Motor neuron (in vitro differentiated cells): ENCODE data around the gene ASAP3. TPM values are rescaled to one million over a fixed set of nuclear protein-coding genes. Genes with fewer than 3 reads are reported as not detected.

ENCODE experiments used
- ATAC-seq, 8 experiments: fragments of 200-7000 bp; cut with Tn5 transposase; replicated peaks in 6 of 8; 2 replicates each; pipeline ENCODE4 v1.8.0; 2021; ENCODE audit warnings: mild to moderate bottlenecking in 8 of 8, moderate library complexity in 8 of 8
- H3K27ac ChIP-seq, 2 donors: fragments of 250-450 bp; sonication (Bioruptor Pico); 2 replicates each; pipeline ENCODE4 v1.9.0; 2021; ENCODE audit warnings: antibody characterized with exemption in 2 of 2, mild to moderate bottlenecking in 2 of 2, moderate library complexity in 1 of 2
- H3K4me1 ChIP-seq, 2 donors: fragments of 250-450 bp; sonication (Bioruptor Pico); replicated peaks in 1 of 2; 2 replicates each; pipeline ENCODE4 v1.6.1; 2021; ENCODE audit warnings: antibody characterized with exemption in 2 of 2, mild to moderate bottlenecking in 2 of 2, moderate library complexity in 1 of 2
- H3K4me3 ChIP-seq, 5 donors: fragments of 250-450 bp; sonication (Bioruptor Pico); 2 replicates each; pipeline ENCODE4 v1.9.0; 2021; ENCODE audit warnings: antibody characterized with exemption in 5 of 5, mild to moderate bottlenecking in 5 of 5, moderate library complexity in 4 of 5
- WGBS, 10 experiments: fragments of 450-650 bp; shearing (Covaris generic); methylation state at CpG; one replicate each; pipeline ENCODE4 v1.0.0; 2022; 5-methylcytosine and 5-hydroxymethylcytosine counted together
- in situ Hi-C, 9 experiments: fragments of 400-800 bp; cut with MboI; loops; one replicate each; pipeline ENCODE4 v1.15.0; 2021; ENCODE audit warnings: low sequenced_read_pairs in 9 of 9, low pct_unique_long_range_greater_than_20kb in 2 of 9; ENCODE audit not compliant: unreplicated experiment in 9 of 9
- total RNA-seq, 8 experiments: library from RNA; unstranded; fragments of 300-600 nt; gene quantifications; 2 replicates each; pipeline versions ENCODE4 v1.2.3 to v1.2.4, GENCODE V29; 2022

ASAP3 gene
- total RNA-seq, 8 experiments from 2014 or later = 29.0 to 96.6 (median 39.1) TPM

DNA sequence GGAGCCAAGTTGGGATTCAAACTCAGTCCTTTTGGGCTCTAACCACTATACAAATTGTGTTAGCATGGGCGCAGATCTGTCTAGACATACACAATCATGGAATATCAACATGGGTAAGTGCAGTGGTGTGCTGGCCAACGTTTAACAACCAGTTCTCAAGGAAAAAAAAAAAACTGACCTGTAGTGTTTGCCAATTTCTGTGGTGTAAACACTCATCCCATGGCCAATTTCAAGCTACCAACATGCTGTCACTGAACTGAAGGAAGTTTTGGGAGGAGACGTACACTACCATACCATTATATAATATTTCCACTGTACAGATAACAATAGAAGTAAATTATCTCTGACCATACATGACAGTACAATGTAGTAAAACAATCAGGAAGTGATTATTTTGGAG is 62.6 kb downstream of the ASAP3 start:
- 14 to 100% (median 60%) methylated on average over 1 to 3 of the region's 3 CpGs; no CpG with 5 or more reads in 1 of the 10 experiments for WGBS, 10 experiments
- peaks cover 15 to 22% of the 10 kb centered on the region in 2 donors for H3K4me1 ChIP-seq
- H3K4me3 ChIP-seq = no peak overlapping the region
- in situ Hi-C loops = no loop called here
- H3K27ac ChIP-seq = no peak overlapping the region
- no peak for ATAC-seq

DNA sequence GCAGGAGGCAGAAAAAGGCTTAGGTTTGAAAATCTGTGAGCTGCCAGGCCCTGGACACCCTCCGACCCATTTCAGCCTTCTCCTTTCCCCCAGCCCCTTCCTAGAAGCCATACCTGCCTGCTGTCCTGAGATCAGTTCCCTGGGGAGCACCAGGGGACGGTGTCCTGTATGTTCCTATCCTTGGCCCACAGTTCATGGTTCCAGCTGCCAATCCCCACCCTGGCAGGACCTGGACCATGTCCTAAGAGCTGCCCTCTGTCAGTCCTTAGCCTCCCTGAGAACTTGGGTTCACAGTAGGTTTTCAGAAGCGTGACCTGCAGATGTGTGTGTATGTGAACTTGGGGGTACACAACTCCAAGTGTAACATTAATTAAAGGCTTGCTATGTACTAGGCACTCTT is 63.2 kb downstream of the ASAP3 start:
- Histone ChIP-seq H3K4me3 (no peak overlapping the region), H3K4me1 (peaks cover 15 to 22% of the 10 kb centered on the region in 2 donors), H3K27ac (no peak overlapping the region)
- ATAC-seq = no peak
- in situ Hi-C loops = no loop called here
- WGBS, 10 experiments = 83 to 100% (median 100%) methylated on average over 1 to 3 of the region's 3 CpGs; no CpG with 5 or more reads in 4 of the 10 experiments

GRCh38 chr1:23419180-23419579 is 64.8 kb downstream of the ASAP3 start:
- Histone ChIP-seq H3K27ac (no peak overlapping the region), H3K4me3 (no peak overlapping the region), H3K4me1 (peaks cover 8 to 14% of the 10 kb centered on the region in 2 donors)
- in situ Hi-C loops = no loop called here
- 36 to 47% (median 40%) methylated on average over 2 to 6 of the region's 6 CpGs; no CpG with 5 or more reads in 7 of the 10 experiments for WGBS, 10 experiments
- ATAC-seq = no peak

DNA sequence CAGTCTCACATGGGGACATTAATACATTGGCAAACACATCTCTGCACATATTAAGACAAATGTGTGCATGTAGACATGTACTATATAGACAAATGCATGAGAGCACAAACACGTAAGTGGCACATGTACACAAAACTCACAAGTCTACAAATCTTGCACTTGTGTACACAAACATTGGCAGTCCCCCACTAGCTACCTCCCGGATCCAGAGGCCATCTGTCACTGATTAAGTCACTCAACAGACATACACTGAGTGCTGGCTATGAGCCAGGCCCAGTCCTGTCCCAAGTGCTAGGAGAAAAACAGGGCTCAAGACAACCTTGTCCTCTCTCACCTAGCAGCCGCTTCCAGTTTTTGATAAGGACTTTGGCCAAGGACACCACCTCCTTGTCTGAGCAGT is 66.4 kb downstream of the ASAP3 start:
- in situ Hi-C loops = no loop called here
- WGBS, 10 experiments = 17 to 100% (median 87%) methylated on average over 1 to 3 of the region's 3 CpGs; no CpG with 5 or more reads in 5 of the 10 experiments
- peaks cover 0 to 7% of the 10 kb centered on the region in 2 donors for H3K4me1 ChIP-seq
- H3K27ac ChIP-seq = no peak overlapping the region
- no peak overlapping the region for H3K4me3 ChIP-seq
- peak in 5 of 8 experiments; percentile 41 to 57 (median 49) for ATAC-seq

- in situ Hi-C loops = no loop called here
- Histone ChIP-seq H3K27ac (no peak overlapping the region), H3K4me3 (no peak overlapping the region), H3K4me1 (peaks cover 2 to 8% of the 10 kb centered on the region in 2 donors)
- 0 to 100% (median 68%) methylated on average over 1 to 4 of the region's 4 CpGs; no CpG with 5 or more reads in 1 of the 10 experiments for WGBS, 10 experiments
- no peak for ATAC-seq
Observed at GRCh38 chr1:23416964-23417363, 67.0 kb downstream of the ASAP3 start.

GRCh38 chr1:23408797-23409290 is 75.1 kb downstream of the ASAP3 start:
- in situ Hi-C loops = no loop called here
- Histone ChIP-seq H3K4me3 (no peak overlapping the region), H3K4me1 (peaks cover 12% of the 10 kb centered on the region in 2 donors), H3K27ac (no peak overlapping the region)
- WGBS, 10 experiments = 81 to 100% (median 87%) methylated on average over 2 to 7 of the region's 7 CpGs; no CpG with 5 or more reads in 2 of the 10 experiments
- no peak for ATAC-seq

DNA sequence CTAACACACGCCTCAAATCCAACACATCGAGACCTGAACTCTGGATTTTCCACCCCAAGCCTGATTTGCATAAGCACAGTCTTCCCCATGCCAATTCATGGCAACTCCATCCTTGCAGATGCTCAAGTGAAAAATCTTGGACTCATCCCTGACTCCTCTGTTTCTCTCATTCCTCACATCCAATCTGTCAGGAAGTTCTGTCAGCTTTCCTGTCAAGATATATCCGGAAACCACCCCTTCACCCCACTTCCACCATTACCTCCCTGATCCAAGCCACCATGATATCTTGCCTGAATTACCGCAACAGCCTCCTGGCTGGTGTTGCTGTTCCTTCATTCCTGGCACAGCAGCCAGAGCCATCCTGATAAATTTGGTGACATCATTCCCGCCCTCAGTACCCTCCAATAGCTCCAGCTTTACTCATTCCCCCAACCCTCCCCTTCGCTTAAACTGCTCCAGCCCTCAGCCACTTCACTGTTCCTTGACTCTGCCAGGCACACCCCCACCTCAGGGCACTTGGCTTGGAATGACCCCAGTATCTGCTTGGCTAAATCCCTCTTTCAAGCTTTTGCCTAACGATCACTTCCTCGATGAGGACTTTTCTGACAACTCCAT is 76.9 kb downstream of the ASAP3 start:
- no peak for ATAC-seq
- in situ Hi-C loops = no loop called here
- H3K27ac ChIP-seq = no peak overlapping the region

DNA sequence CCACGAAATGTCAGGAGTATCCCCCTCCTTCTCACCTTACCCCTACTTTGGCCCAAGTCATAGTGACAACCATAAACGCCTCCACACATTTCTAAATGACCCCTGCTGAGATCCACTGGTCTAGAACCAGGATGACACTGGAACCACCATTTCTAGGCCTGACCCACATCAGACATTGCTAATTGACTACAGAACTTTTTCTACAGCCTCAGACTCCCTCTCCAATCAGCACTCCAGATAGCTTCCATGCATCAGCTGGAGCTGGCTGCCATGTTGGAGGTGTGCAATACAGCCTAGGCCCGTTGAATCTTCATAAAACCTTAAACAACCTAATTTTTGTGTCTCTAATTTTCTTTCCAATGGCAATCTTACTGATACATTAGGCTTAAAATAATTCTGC is 78.0 kb downstream of the ASAP3 start:
- 0 to 100% (median 83%) methylated on average over 1 to 3 of the region's 3 CpGs; no CpG with 5 or more reads in 2 of the 10 experiments for WGBS, 10 experiments
- no peak overlapping the region for H3K27ac ChIP-seq
- no peak for ATAC-seq
- H3K4me3 ChIP-seq = no peak overlapping the region
- peaks cover 7 to 20% of the 10 kb centered on the region in 2 donors for H3K4me1 ChIP-seq
- in situ Hi-C loops = no loop called here

More for the DNA sequence above, 76.9 kb downstream of the ASAP3 start:
- H3K4me1 ChIP-seq = peaks cover 18 to 25% of the 10 kb centered on the region in 2 donors
- no peak overlapping the region for H3K4me3 ChIP-seq
- 70 to 100% (median 84%) methylated on average over 1 to 8 of the region's 8 CpGs; no CpG with 5 or more reads in 1 of the 10 experiments for WGBS, 10 experiments

DNA sequence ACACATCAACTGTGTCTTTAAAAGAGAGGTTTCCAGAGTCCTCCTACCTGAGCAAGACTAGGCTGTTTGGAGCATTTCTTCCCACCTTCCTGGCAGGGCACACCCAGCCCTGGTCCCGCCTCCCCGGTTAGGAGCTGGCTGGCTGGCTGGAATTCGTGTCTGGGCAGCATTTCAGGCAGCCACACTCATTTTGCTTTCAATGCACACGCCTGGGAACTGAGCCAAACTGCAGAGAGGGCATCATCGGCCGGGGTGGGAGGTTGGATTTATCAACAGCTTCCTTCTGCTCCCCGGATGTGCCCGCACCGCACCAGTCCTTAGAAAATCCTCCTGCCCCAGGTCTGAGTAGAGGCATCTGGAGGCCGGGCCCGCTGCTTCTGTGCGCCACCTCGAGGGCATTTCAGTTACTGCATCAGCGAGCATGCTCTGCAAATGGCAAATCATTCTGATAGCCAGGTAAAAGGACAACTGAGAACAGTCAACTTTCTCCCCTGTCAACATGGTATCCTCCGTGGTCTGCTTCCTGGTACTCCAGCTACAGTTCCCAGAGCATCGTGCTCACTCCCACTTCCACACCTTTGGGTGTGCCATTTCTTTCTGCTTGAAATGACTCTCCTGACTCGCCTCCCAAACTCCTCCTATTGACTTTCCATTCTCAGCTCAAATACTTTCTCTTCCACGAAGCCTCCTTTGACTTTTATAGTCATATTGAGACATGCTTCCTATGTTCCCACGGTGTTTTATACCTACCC is 80.1 kb downstream of the ASAP3 start:
- H3K4me1 ChIP-seq = peaks cover 7 to 16% of the 10 kb centered on the region in 2 donors
- 0 to 53% (median 20%) methylated on average over 2 to 12 of the region's 19 CpGs; no CpG with 5 or more reads in 1 of the 10 experiments for WGBS, 10 experiments
- H3K4me3 ChIP-seq = peak overlapping the region in 1 of 5 donors; percentile 13
- peak overlapping the region in 1 of 2 donors; percentile 13 for H3K27ac ChIP-seq
- in situ Hi-C loops = no loop called here
- peak; percentile 84 to 99 (median 94) for ATAC-seq

DNA sequence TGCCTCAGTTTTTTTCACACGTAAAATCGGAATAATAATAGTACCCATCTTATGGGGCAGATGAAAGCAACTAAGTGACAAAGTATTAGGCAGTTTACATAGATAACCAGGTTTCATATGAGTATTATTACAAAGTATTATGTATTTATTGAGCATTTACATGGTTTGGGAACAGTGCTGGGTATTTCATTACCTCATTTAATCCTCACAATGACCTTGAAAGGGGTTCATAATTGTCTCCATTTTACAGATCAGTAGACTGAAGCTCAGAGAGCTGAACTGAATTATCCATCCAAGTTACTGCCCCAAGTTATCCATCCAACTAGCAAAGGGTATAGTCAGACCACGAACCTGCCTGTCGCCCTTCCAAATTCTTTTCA is 80.6 kb downstream of the ASAP3 start:
- WGBS, 10 experiments = 40 to 100% (median 90%) methylated on average over 1 to 4 of the region's 4 CpGs; no CpG with 5 or more reads in 2 of the 10 experiments
- ATAC-seq = no peak
- in situ Hi-C loops = no loop called here
- Histone ChIP-seq H3K4me3 (no peak overlapping the region), H3K4me1 (peaks cover 7 to 16% of the 10 kb centered on the region in 2 donors), H3K27ac (peak overlapping the region in 1 of 2 donors; percentile 13)

GRCh38 chr1:23403038-23403336 is 81.0 kb downstream of the ASAP3 start:
- H3K4me3 ChIP-seq = no peak overlapping the region
- H3K4me1 ChIP-seq = peaks cover 7 to 16% of the 10 kb centered on the region in 2 donors
- WGBS, 10 experiments = 5 to 47% (median 37%) methylated on average over 1 to 6 of the region's 6 CpGs; no CpG with 5 or more reads in 5 of the 10 experiments
- peak in 7 of 8 experiments; percentile 45 to 75 (median 72) for ATAC-seq
- in situ Hi-C loops = no loop called here
- no peak overlapping the region for H3K27ac ChIP-seq

GRCh38 chr1:23402286-23403037 is 81.5 kb downstream of the ASAP3 start:
- WGBS, 10 experiments = 61 to 100% (median 92%) methylated on average over 1 to 11 of the region's 11 CpGs; no CpG with 5 or more reads in 1 of the 10 experiments
- H3K4me3 ChIP-seq = no peak overlapping the region
- no peak overlapping the region for H3K27ac ChIP-seq
- peak in 3 of 8 experiments; percentile 0 to 25 (median 10) for ATAC-seq
- peaks cover 7 to 16% of the 10 kb centered on the region in 2 donors for H3K4me1 ChIP-seq
- in situ Hi-C loops = no loop called here

DNA sequence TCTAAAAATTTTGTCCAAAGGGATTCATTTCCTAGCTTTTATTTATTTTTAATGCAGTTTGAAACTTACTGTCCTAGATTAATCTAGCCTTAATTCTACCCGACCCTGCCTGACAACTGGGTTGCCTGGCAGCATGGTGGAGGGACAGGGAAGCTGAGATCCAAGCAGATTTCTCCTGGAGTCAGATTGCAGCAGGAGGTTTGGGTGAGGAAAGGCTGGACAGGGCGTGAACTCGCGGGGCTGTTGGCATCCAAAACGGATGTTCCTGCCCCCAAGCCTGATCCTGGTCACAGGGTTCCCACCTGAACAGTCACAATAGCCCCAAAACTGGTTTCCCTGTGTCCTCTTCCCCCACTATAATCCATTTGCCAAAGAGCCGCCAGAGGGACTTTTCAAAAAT is 82.7 kb downstream of the ASAP3 start:
- 57 to 83% (median 66%) methylated on average over 1 to 6 of the region's 6 CpGs; no CpG with 5 or more reads in 5 of the 10 experiments for WGBS, 10 experiments
- Histone ChIP-seq H3K4me1 (peaks cover 7 to 16% of the 10 kb centered on the region in 2 donors), H3K27ac (no peak overlapping the region), H3K4me3 (no peak overlapping the region)
- in situ Hi-C loops = no loop called here
- no peak for ATAC-seq
